ENCODE results near the gene DNAJC3. TPM values are rescaled to one million over a fixed set of nuclear protein-coding genes. Genes with fewer than 3 reads are reported as not detected.
"Not testable (repeated sequence)": the region's sequence is repeated elsewhere in the genome, so short reads cannot be mapped to it uniquely, and the experiment has no call there.

Gene DNAJC3
- total and polyA plus RNA-seq, 2 donors from 2014 or later, result 20.1 to 65.9 TPM

- H3K9ac ChIP-seq (ENCODE audit: low read length in 3 of 3), result no peak overlapping the region
- H3K27ac ChIP-seq (ENCODE audit: low read depth in 2 of 2, low read length in 2 of 2), result no peak overlapping the region
- no peaks in the 10 kb centered on the region for H3K27me3 ChIP-seq (ENCODE audit: control insufficient read depth, insufficient read depth, low read length)
- DNase-seq (no peak), FAIRE-seq (no peak)
- no peaks in the 10 kb centered on the region for H3K9me3 ChIP-seq (ENCODE audit: control insufficient read depth in 2 of 3, insufficient read depth in 1 of 3, low read length in 3 of 3)
- H3K4me3 ChIP-seq (ENCODE audit: low read length in 3 of 3), result no peak overlapping the region
- H3K36me3 ChIP-seq (ENCODE audit: control insufficient read depth in 2 of 3, insufficient read depth in 3 of 3, low read length in 3 of 3), result no peaks in the 10 kb centered on the region
- TF ChIP-seq CTCF (IDR thresholded peaks at IDR 0.05; ENCODE audit: borderline replicate concordance, extremely low read depth, insufficient read depth), result no peak
- no peaks in the 10 kb centered on the region for H3K4me1 ChIP-seq (ENCODE audit: control insufficient read depth in 2 of 3, insufficient read depth in 2 of 3, low read depth in 1 of 3, low read length in 3 of 3)
- intact Hi-C loops (cut with DNase I), result no loop called here
Observed at GRCh38 chr13:95656386-95657015, 20.4 kb upstream of the DNAJC3 start.

GRCh38 chr13:95659500-95659899, 17.4 kb upstream of the DNAJC3 start:
- no peak for FAIRE-seq
- Histone ChIP-seq H3K27me3 (ENCODE audit: control insufficient read depth, insufficient read depth, low read length) (no peaks in the 10 kb centered on the region), H3K4me3 (ENCODE audit: low read length in 3 of 3) (no peak overlapping the region), H3K9ac (ENCODE audit: low read length in 3 of 3) (no peak overlapping the region), H3K36me3 (ENCODE audit: control insufficient read depth in 2 of 3, insufficient read depth in 3 of 3, low read length in 3 of 3) (no peaks in the 10 kb centered on the region), H3K27ac (ENCODE audit: low read depth in 2 of 2, low read length in 2 of 2) (no peak overlapping the region), H3K9me3 (ENCODE audit: control insufficient read depth in 2 of 3, insufficient read depth in 1 of 3, low read length in 3 of 3) (no peaks in the 10 kb centered on the region), H3K4me1 (ENCODE audit: control insufficient read depth in 2 of 3, insufficient read depth in 2 of 3, low read depth in 1 of 3, low read length in 3 of 3) (no peaks in the 10 kb centered on the region)
- intact Hi-C loops (cut with DNase I), result no loop called here
- TF ChIP-seq CTCF (IDR thresholded peaks at IDR 0.05; ENCODE audit: borderline replicate concordance, extremely low read depth, insufficient read depth), result no peak
- DNase-seq, result no peak

GRCh38 chr13:95660981-95661581, 15.9 kb upstream of the DNAJC3 start:
- peak; percentile 41 for TF ChIP-seq CTCF (IDR thresholded peaks at IDR 0.05; ENCODE audit: borderline replicate concordance, extremely low read depth, insufficient read depth)
- no peak overlapping the region for H3K9ac ChIP-seq (ENCODE audit: low read length in 3 of 3)
- H3K9me3 ChIP-seq (ENCODE audit: control insufficient read depth in 2 of 3, insufficient read depth in 1 of 3, low read length in 3 of 3), result peaks cover 0 to 4% (median 3%) of the 10 kb centered on the region in 3 donors
- no peaks in the 10 kb centered on the region for H3K4me1 ChIP-seq (ENCODE audit: control insufficient read depth in 2 of 3, insufficient read depth in 2 of 3, low read depth in 1 of 3, low read length in 3 of 3)
- FAIRE-seq (peak; percentile 71), DNase-seq (peak in 2 of 5 donors; percentile 30 to 72)
- H3K4me3 ChIP-seq (ENCODE audit: low read length in 3 of 3), result no peak overlapping the region
- intact Hi-C loops (cut with DNase I), result no loop called here
- no peaks in the 10 kb centered on the region for H3K36me3 ChIP-seq (ENCODE audit: control insufficient read depth in 2 of 3, insufficient read depth in 3 of 3, low read length in 3 of 3)
- H3K27ac ChIP-seq (ENCODE audit: low read depth in 2 of 2, low read length in 2 of 2), result no peak overlapping the region
- no peaks in the 10 kb centered on the region for H3K27me3 ChIP-seq (ENCODE audit: control insufficient read depth, insufficient read depth, low read length)

GRCh38 chr13:95667235-95667634, 9.7 kb upstream of the DNAJC3 start:
- intact Hi-C loops (cut with DNase I); FAIRE-seq; H3K9ac ChIP-seq (ENCODE audit: low read length in 3 of 3); H3K36me3 ChIP-seq (ENCODE audit: control insufficient read depth in 2 of 3, insufficient read depth in 3 of 3, low read length in 3 of 3); H3K27me3 ChIP-seq (ENCODE audit: control insufficient read depth, insufficient read depth, low read length); H3K4me1 ChIP-seq (ENCODE audit: control insufficient read depth in 2 of 3, insufficient read depth in 2 of 3, low read depth in 1 of 3, low read length in 3 of 3); H3K4me3 ChIP-seq (ENCODE audit: low read length in 3 of 3); DNase-seq; H3K27ac ChIP-seq (ENCODE audit: low read depth in 2 of 2, low read length in 2 of 2): not testable (repeated sequence)
- peaks cover 0 to 27% (median 8%) of the 10 kb centered on the region in 3 donors for H3K9me3 ChIP-seq (ENCODE audit: control insufficient read depth in 2 of 3, insufficient read depth in 1 of 3, low read length in 3 of 3)

Measured in kidney (tissue), 14 donors.